GM21576 (cell line): ENCODE measurements around the gene ENDOV.

Experiments used
- ATAC-seq: cut with Tn5 transposase; IDR thresholded peaks from one replicate; pipeline ENCODE4 v1.9.1; 2021; ENCODE audit warnings: mild to moderate bottlenecking, moderate library complexity; ENCODE audit not compliant: unreplicated experiment

Gene ENDOV

GRCh38 chr17:80480248-80480647 is 65.3 kb downstream of the ENDOV start:
- ATAC-seq = no peak

DNA sequence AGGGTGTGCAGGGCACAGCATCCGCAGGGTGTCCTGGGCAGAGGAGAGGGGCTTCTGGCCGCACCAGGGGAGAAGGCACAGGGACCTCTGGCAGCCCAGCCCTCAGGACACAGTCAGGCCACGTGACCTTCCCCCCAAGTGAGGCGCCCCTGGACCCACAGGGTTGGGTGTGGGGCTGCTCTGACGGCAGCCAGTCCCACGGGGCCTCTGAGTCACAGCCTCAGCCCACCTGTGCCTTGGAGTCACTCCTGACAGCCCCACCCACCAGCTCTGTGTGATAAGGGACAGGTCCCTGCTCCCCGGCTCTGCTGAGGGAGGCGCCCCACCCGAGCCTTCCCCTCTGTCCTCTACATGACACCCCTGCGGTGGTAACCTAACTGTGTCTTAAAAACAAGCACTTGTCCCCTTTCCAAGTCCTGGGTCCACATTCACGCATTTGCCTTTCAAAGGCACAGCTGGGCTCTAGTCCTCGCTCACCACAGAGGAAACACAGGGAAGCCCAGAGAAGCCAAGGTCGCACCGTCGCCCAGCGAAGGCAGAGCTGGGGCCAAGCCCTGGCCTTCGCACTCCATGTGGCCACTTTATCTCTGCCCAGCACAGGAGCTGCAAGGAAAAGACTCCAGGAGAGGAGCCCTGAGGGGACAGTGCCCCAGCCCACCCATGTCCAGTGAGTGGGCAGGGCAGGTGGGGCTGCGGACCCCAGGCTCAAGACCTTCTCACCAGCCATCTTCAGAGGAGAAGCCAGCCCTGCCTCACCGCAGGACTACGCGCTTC is 66.5 kb downstream of the ENDOV start:
- no peak for ATAC-seq

DNA sequence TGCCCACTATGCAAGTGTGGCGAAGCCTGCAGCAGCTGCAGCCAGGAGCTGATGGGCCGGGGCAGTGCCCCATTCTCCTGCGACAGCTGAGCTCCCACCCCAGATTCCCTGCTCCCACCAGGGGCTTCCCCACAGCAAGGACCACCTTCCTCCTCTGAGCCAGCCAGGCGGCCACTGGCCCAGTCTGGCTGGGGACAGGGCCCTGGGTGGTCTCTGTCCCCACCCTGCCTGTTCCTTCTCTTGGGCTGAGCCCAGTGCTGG is 67.0 kb downstream of the ENDOV start:
- ATAC-seq = no peak

DNA sequence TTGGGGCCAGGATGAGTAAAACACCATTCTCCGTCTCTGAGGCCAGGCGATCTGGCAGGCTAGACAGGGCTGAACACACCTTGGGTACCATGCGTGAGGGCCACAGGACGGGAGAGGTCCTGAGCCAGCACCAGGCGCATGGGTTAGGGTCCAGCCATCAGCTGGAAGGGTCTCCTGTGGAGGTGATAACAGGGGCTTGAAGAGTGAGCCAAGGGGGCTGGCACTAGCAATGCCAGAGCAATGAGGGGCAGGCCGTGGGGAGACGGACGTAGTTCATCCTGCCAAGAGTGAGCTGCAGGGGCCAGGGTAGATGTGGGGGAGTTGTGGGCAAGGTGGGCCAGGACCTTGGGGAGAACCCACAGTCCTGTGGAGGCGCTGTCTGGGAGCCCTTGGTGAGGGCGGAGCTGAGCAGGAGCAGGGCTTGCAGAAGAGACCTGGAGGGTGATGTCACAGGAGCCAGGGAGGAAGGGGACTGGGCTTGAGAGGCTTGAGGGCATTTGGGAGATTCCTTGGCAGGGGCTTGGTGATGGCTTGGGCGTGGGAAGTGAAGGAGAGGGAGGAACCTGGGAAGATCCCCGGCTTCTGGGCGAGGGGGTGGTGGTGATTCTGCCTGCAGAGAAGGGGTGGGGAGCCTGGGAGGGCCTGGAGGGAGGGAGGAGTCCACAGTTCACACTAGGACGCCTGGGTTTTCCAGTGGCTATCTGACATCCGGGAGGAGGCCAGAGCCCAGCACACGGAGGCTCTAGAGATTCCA is 67.8 kb downstream of the ENDOV start:
- no peak for ATAC-seq

DNA sequence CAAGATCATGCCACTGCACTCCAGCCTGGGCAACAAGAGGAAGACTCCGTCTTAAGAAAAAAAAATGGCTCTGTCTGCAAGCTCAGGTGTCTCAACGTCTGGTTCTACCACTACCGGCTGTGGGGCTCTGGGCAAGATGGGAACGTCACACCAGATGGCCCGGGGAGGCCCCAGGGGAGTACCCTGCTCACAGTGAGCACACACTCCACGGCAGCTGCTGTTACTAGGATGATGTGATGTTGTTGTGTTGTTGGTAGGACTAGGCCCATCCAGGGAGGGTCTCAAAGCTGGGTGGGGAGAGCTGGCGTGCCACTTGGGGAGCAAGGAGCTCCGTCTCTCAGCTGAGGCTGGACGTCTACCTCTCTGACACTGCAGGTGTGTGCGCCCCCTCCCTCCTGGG is 70.9 kb downstream of the ENDOV start:
- no peak for ATAC-seq

DNA sequence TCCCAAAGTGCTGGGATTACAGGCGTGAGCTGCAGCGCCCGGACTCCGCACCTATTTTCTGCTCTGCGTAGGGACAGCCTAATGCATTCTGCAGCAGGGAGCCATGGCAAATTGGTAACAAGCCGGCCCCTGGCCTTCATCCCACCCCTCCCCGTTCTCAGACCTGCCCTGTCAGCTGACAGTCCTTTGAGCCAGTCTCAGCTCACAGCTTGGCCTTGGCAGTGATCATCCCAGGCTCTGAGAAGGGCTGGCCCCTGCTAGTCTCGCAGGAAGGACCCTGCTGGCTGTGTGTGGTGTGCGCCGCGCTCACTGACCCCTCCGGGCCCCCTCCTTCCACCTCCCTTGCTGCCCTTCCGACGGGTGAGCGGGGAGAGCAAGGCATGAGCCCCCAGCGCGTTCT is 71.7 kb downstream of the ENDOV start:
- no peak for ATAC-seq

GRCh38 chr17:80487511-80487910 is 72.5 kb downstream of the ENDOV start:
- ATAC-seq = no peak
